K562 (cell line): Measurements from ENCODE around the gene OR51E2.

Source experiments
- ARHGAP35 ChIP-seq: fragments of 450-650 bp; IDR thresholded peaks from 2 replicates; pipeline ENCODE4 v1.6.1; 2018; ENCODE audit not compliant: partially characterized antibody
- ATF1 ChIP-seq, 2 experiments: fragments of 450-650 bp in 1 of 2; IDR thresholded peaks; 2 replicates each; pipeline ENCODE4 v1.6.1; 2016; ENCODE audit warnings: missing compliant biosample characterization in 1 of 2, missing genetic modification characterization in 1 of 2
- GTF2F1 ChIP-seq: IDR thresholded peaks from 2 replicates; pipeline ENCODE4 v1.6.1; 2011; ENCODE audit warnings: low read depth, low read length, improper control_type of control experiment
- JUN ChIP-seq, 2 experiments: sonication (generic) in 1 of 2; formaldehyde crosslinking in 1 of 2; IDR thresholded peaks; 2 replicates each; pipeline versions ENCODE4 v1.6.1 to v1.8.0; 2012 to 2022; ENCODE audit warnings: borderline replicate concordance in 2 of 2, mild to moderate bottlenecking in 2 of 2, improper control_type of control experiment in 1 of 2, low read depth in 1 of 2, low read length in 1 of 2, missing genetic modification reagents in 1 of 2
- NR2C2 ChIP-seq, 2 experiments: fragments of 200-800 bp in 1 of 2; sonication (Bioruptor generic) in 1 of 2; sonication (generic) in 1 of 2; formaldehyde crosslinking in 1 of 2; IDR thresholded peaks; 2 replicates each; pipeline versions ENCODE4 v1.6.1 to v1.8.0; 2016 to 2022; ENCODE audit warnings: mild to moderate bottlenecking in 1 of 2, missing compliant biosample characterization in 1 of 2, missing genetic modification characterization in 1 of 2, missing genetic modification reagents in 1 of 2
- PML ChIP-seq: IDR thresholded peaks from 2 replicates; pipeline ENCODE4 v1.6.1; 2012; ENCODE audit warnings: low read length, inconsistent platforms
- POLR2AphosphoS5 ChIP-seq: IDR thresholded peaks from 2 replicates; pipeline ENCODE4 v1.6.1; 2011; ENCODE audit warnings: mild to moderate bottlenecking, low read depth, low read length, moderate library complexity; ENCODE audit not compliant: control insufficient read depth, insufficient read depth
- RAD51 ChIP-seq: fragments of 450-650 bp; IDR thresholded peaks from 2 replicates; pipeline ENCODE4 v1.7.1; 2016; ENCODE audit warnings: low read depth, mild to moderate bottlenecking, borderline replicate concordance
- SP1 ChIP-seq: sonication (generic); formaldehyde crosslinking; IDR thresholded peaks from 2 replicates; pipeline ENCODE4 v1.8.1; 2022; ENCODE audit warnings: mild to moderate bottlenecking, missing genetic modification reagents
- ZNF239 ChIP-seq: fragments of 250-450 bp; sonication (Bioruptor Pico); IDR thresholded peaks from 2 replicates; pipeline ENCODE4 v1.4.0; 2020; ENCODE audit warnings: mild to moderate bottlenecking
- ZNF274 ChIP-seq: IDR thresholded peaks from 2 replicates; pipeline ENCODE4 v1.6.1; 2011; ENCODE audit warnings: low read depth, mild to moderate bottlenecking, low read length, moderate library complexity, borderline replicate concordance
- TF ChIP-seq, protein P1 (sequence below), 2 experiments: fragments of 450-650 bp; formaldehyde crosslinking in 1 of 2; IDR thresholded peaks; 2 replicates each; pipeline versions ENCODE4 v1.4.0 to v1.6.1; 2014 to 2020; ENCODE audit warnings: mild to moderate bottlenecking in 2 of 2, borderline replicate concordance in 1 of 2, low read depth in 1 of 2

GRCh38 chr11:4695442-4695841 is 2.2 kb downstream of the OR51E2 start:
- TF ChIP-seq, protein P1, sequence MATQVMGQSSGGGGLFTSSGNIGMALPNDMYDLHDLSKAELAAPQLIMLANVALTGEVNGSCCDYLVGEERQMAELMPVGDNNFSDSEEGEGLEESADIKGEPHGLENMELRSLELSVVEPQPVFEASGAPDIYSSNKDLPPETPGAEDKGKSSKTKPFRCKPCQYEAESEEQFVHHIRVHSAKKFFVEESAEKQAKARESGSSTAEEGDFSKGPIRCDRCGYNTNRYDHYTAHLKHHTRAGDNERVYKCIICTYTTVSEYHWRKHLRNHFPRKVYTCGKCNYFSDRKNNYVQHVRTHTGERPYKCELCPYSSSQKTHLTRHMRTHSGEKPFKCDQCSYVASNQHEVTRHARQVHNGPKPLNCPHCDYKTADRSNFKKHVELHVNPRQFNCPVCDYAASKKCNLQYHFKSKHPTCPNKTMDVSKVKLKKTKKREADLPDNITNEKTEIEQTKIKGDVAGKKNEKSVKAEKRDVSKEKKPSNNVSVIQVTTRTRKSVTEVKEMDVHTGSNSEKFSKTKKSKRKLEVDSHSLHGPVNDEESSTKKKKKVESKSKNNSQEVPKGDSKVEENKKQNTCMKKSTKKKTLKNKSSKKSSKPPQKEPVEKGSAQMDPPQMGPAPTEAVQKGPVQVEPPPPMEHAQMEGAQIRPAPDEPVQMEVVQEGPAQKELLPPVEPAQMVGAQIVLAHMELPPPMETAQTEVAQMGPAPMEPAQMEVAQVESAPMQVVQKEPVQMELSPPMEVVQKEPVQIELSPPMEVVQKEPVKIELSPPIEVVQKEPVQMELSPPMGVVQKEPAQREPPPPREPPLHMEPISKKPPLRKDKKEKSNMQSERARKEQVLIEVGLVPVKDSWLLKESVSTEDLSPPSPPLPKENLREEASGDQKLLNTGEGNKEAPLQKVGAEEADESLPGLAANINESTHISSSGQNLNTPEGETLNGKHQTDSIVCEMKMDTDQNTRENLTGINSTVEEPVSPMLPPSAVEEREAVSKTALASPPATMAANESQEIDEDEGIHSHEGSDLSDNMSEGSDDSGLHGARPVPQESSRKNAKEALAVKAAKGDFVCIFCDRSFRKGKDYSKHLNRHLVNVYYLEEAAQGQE (IDR thresholded peaks at IDR 0.05; ENCODE audit: borderline replicate concordance), result no peak
- TF ChIP-seq, protein P1 (CRISPR knock-in tag; IDR thresholded peaks at IDR 0.05; ENCODE audit: low read depth), result no peak
- TF ChIP-seq NR2C2 (CRISPR knock-in tag; IDR thresholded peaks at IDR 0.05) (no peak), NR2C2 (tag; IDR thresholded peaks at IDR 0.05) (no peak), ARHGAP35 (no peak), ATF1 (CRISPR knock-in tag; IDR thresholded peaks at IDR 0.05) (no peak), ATF1 (tag; IDR thresholded peaks at IDR 0.05) (no peak), ZNF239 (CRISPR knock-in tag) (no peak), RAD51 (no peak), SP1 (CRISPR knock-in tag) (no peak), GTF2F1 (no peak), POLR2AphosphoS5 (no peak), ZNF274 (no peak), JUN (IDR thresholded peaks at IDR 0.05; ENCODE audit: borderline replicate concordance, low read depth, low read length) (no peak), JUN (CRISPR knock-in tag; IDR thresholded peaks at IDR 0.05; ENCODE audit: borderline replicate concordance) (no peak), PML (no peak)
